ENCODE measurements around the gene GOLGB1.
"Not testable (repeated sequence)": the region's sequence is repeated elsewhere in the genome, so short reads cannot be mapped to it uniquely, and the experiment has no call there.

The GOLGB1 gene

GRCh38 chr3:121688747-121689146 is 60.8 kb downstream of the GOLGB1 start:
- DNase-seq (ENCODE audit: low read depth in 2 of 2), result not testable (repeated sequence)

GRCh38 chr3:121681792-121682191 is 67.7 kb downstream of the GOLGB1 start:
- no peak for DNase-seq (ENCODE audit: low read depth in 2 of 2)

GRCh38 chr3:121677141-121677540 is 72.4 kb downstream of the GOLGB1 start:
- DNase-seq (ENCODE audit: low read depth in 2 of 2), result no peak

GRCh38 chr3:121670676-121671075 is 78.9 kb downstream of the GOLGB1 start:
- no peak for DNase-seq (ENCODE audit: low read depth in 2 of 2)

- no peak for DNase-seq (ENCODE audit: low read depth in 2 of 2)
Observed at GRCh38 chr3:121667333-121667732, 82.2 kb downstream of the GOLGB1 start.

- DNase-seq (ENCODE audit: low read depth in 2 of 2), result no peak
Observed at GRCh38 chr3:121665488-121665887, 84.1 kb downstream of the GOLGB1 start.

- DNase-seq (ENCODE audit: low read depth in 2 of 2), result no peak
Observed at GRCh38 chr3:121663171-121663847, 86.2 kb downstream of the GOLGB1 start.

- DNase-seq (ENCODE audit: low read depth in 2 of 2), result no peak
Observed at GRCh38 chr3:121662742-121663141, 86.8 kb downstream of the GOLGB1 start.

- no peak for DNase-seq (ENCODE audit: low read depth in 2 of 2)
Observed at GRCh38 chr3:121661376-121661775, 88.2 kb downstream of the GOLGB1 start.

- no peak for DNase-seq (ENCODE audit: low read depth in 2 of 2)
Observed at GRCh38 chr3:121660356-121661171, 89.0 kb downstream of the GOLGB1 start, which contains the start of gene HCLS1. Gene HCLS1 (minus strand): TSS chr3:121660903. CDS start chr3:121658347, 2,556 bp downstream.

GRCh38 chr3:121659586-121659985 is 90.0 kb downstream of the GOLGB1 start:
- no peak for DNase-seq (ENCODE audit: low read depth in 2 of 2)

GRCh38 chr3:121658716-121659435 is 90.7 kb downstream of the GOLGB1 start:
- DNase-seq (ENCODE audit: low read depth in 2 of 2), result no peak

GRCh38 chr3:121654493-121655385 is 94.8 kb downstream of the GOLGB1 start:
- DNase-seq (ENCODE audit: low read depth in 2 of 2), result no peak

- DNase-seq (ENCODE audit: low read depth in 2 of 2), result no peak
Observed at GRCh38 chr3:121651684-121652083, 97.9 kb downstream of the GOLGB1 start.

- no peak for DNase-seq (ENCODE audit: low read depth in 2 of 2)
Observed at GRCh38 chr3:121649645-121650044, 99.9 kb downstream of the GOLGB1 start.

GRCh38 chr3:121648219-121648958 is 101.2 kb downstream of the GOLGB1 start:
- no peak for DNase-seq (ENCODE audit: low read depth in 2 of 2)

- no peak for DNase-seq (ENCODE audit: low read depth in 2 of 2)
Observed at GRCh38 chr3:121645054-121645453, 104.5 kb downstream of the GOLGB1 start.

- DNase-seq (ENCODE audit: low read depth in 2 of 2), result no peak
Observed at GRCh38 chr3:121642601-121643314, 106.8 kb downstream of the GOLGB1 start.

GRCh38 chr3:121641127-121641526 is 108.4 kb downstream of the GOLGB1 start:
- no peak for DNase-seq (ENCODE audit: low read depth in 2 of 2)

GRCh38 chr3:121637922-121638321 is 111.6 kb downstream of the GOLGB1 start:
- DNase-seq (ENCODE audit: low read depth in 2 of 2), result no peak
